SK-MEL-5 (cell line): Measurements from ENCODE around the gene DACT2. TPM values are rescaled to one million over a fixed set of nuclear protein-coding genes. Genes with fewer than 3 reads are reported as not detected.

Experiments
- DNase-seq: peaks from one replicate; pipeline ENCODE4 v3.0.0-alpha.2; 2016; ENCODE audit warnings: low read depth, low spot score
- in situ Hi-C: cut with HindIII; loops from 2 replicates; pipeline ENCODE4 v1.10.0; 2016; ENCODE audit warnings: low sequenced_read_pairs, high pct_unique_total_duplicates, low pct_unique_long_range_greater_than_20kb
- total RNA-seq: library from RNA; depleted of rRNA; stranded (reverse); fragments of >200 nt; shearing (Covaris generic); gene quantifications from 2 replicates; pipeline ENCODE4 v1.2.3, GENCODE V29; 2014; rRNA removed

DACT2 gene
- total RNA-seq, 1 experiment from 2014 or later, result not detected

- in situ Hi-C loops, result no loop called here
- no peak for DNase-seq
These were observed 54.8 kb downstream of the DACT2 start for GRCh38 chr6:168264593-168265335.

GRCh38 chr6:168263351-168263905, 56.1 kb downstream of the DACT2 start:
- in situ Hi-C loops, result no loop called here
- no peak for DNase-seq

- in situ Hi-C loops, result no loop called here
- no peak for DNase-seq
These were observed 58.3 kb downstream of the DACT2 start for GRCh38 chr6:168261234-168261633.

- in situ Hi-C loops, result no loop called here
- no peak for DNase-seq
These were observed 59.1 kb downstream of the DACT2 start for GRCh38 chr6:168260420-168260987.

- no peak for DNase-seq
- in situ Hi-C loops, result no loop called here
These were observed 60.8 kb downstream of the DACT2 start for GRCh38 chr6:168258795-168259194.

- in situ Hi-C loops, result no loop called here
- DNase-seq, result no peak
These were observed 62.6 kb downstream of the DACT2 start for GRCh38 chr6:168256940-168257339.

Other genes starting within 250 kb of the DACT2 start
- gene FRMD1, start 240.6 kb downstream of the DACT2 start, total RNA-seq, result not detected in 2 replicates
- gene SMOC2, start 121.4 kb upstream of the DACT2 start, total RNA-seq, result 0.05 TPM in 1 of 2 replicates, not detected in the other